ENCODE data around the gene KRT12. TPM values are rescaled to one million over a fixed set of nuclear protein-coding genes. Genes with fewer than 3 reads are reported as not detected.

KRT12 gene
- total and polyA plus RNA-seq, 2 of the 4 experiments (the other 2 are of a cell fraction): not detected

DNA sequence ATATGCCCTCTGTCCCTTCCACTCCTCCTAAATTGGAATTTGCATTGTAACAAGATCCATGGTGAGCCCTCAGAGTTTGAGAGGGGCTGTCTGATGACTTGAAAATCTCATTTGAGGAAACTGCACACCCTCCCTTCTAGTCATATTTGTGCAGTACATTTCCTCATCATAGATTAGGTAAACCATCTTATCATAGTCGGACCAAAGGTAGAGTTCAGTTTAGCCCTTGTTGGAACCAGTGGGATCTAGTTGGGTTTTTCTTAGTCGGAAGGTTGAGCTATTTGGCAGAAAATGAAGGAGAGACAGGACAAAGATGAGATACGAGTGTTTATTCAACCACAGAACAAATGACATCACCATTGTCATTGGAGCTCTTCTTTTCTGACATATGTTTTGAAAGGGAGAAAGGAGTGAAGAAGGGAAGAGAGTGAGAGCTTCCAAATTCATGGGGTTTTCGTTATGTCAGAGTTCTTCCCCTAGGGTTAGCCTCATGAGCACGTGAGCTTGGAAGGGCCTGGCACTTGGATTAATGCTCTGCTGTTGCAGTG, 33.9 kb upstream of the KRT12 start:
- Histone ChIP-seq H2AFZ (replicated peaks; ENCODE audit: low read length, poor library complexity) (no peak overlapping the region), H3K4ac (ENCODE audit: low read depth, low read length) (0 out of 2 replicates have a peak overlapping the region, but pooled peaks have one; percentile 1), H3K4me3 (ENCODE audit: insufficient read depth, low read depth, low read length) (no peak overlapping the region), H3K9me1 (ENCODE audit: insufficient read depth, low read length) (peaks cover 16% of the 10 kb centered on the region; the same call in 1 of the 2 replicates), H2AK5ac (ENCODE audit: low read depth, low read length) (peak overlapping the region; percentile 65; the same call in 1 of the 2 replicates), H3K27ac (ENCODE audit: insufficient read depth, low read length) (no peak overlapping the region), H2BK120ac (ENCODE audit: low read depth, low read length) (peak overlapping the region; percentile 46), H3K79me1 (ENCODE audit: low read depth in 1 of 2, low read length in 2 of 2) (no peaks in the 10 kb centered on the region), H3K23ac (ENCODE audit: low read depth, low read length) (0 out of 2 replicates have a peak overlapping the region, but pooled peaks have one; percentile 8), H3K18ac (ENCODE audit: low read depth, low read length) (0 out of 2 replicates have a peak overlapping the region, but pooled peaks have one; percentile 28), H4K20me1 (ENCODE audit: insufficient read depth, low read length) (no peaks in the 10 kb centered on the region), H3K9me3 (ENCODE audit: control insufficient read depth, insufficient read depth, low read length) (no peaks in the 10 kb centered on the region), H2AK9ac (replicated peaks; ENCODE audit: low read depth, low read length, poor library complexity) (no peak overlapping the region), H3K27me3 (ENCODE audit: control insufficient read depth, insufficient read depth, low read length) (no peaks in the 10 kb centered on the region), H3K4me1 (ENCODE audit: control insufficient read depth, insufficient read depth, low read length) (peaks cover 15% of the 10 kb centered on the region), H2BK20ac (ENCODE audit: low read depth, low read length) (peak overlapping the region; percentile 42), H3K4me2 (ENCODE audit: low read depth, low read length) (no peak overlapping the region), H3K36me3 (ENCODE audit: control insufficient read depth, insufficient read depth, low read length) (no peaks in the 10 kb centered on the region), H4K5ac (ENCODE audit: low read depth, low read length) (0 out of 2 replicates have a peak overlapping the region, but pooled peaks have one; percentile 31), H4K91ac (ENCODE audit: insufficient read depth, low read depth, low read length) (no peak overlapping the region; the same call in 1 of the 2 replicates), H2BK15ac (ENCODE audit: low read depth, low read length) (peak overlapping the region; percentile 38; the same call in 2 of the 3 replicates), H3K56ac (ENCODE audit: extremely low read depth, insufficient read depth, low read length) (no peak overlapping the region), H4K8ac (ENCODE audit: low read depth in 2 of 2, low read length in 2 of 2) (no peak overlapping the region), H3K9ac (ENCODE audit: low read depth, low read length) (no peak overlapping the region), H3K14ac (replicated peaks; ENCODE audit: low read depth, low read length) (no peak overlapping the region), H2BK5ac (ENCODE audit: low read depth, low read length, poor library complexity, severe bottlenecking) (no peak overlapping the region)
- no CpG with 5 or more reads among the region's 5 CpGs for WGBS, 2 experiments (ENCODE audit: extremely low coverage in 2 of 2, insufficient read length in 1 of 2)
- POLR2A ChIA-PET (ENCODE audit: unreplicated experiment): no interaction called here
- CTCF ChIA-PET: no interaction called here
- no peak for ATAC-seq (ENCODE audit: low read depth)
- DNase-seq: no peak
- dilution Hi-C loops (cut with HindIII; ENCODE audit: low sequenced_read_pairs, unreplicated experiment) (no loop called here), intact Hi-C loops (cut with micrococcal nuclease) (no loop called here), in situ Hi-C loops (cut with MboI; ENCODE audit: low sequenced_read_pairs) (loop anchor here (5.0 to 10.0 kb wide), 2 partner anchors 44 to 96 kb away; no protein-coding TSS in a partner anchor)
- no TSS peak for BruUV-seq (replicated peaks)
- no peak for TF ChIP-seq FOS (IDR thresholded peaks at IDR 0.05; ENCODE audit: low read depth, low read length)
- TF ChIP-seq RFX5 (IDR thresholded peaks at IDR 0.05; ENCODE audit: low read depth, low read length): no peak
- TF ChIP-seq RCOR1 (IDR thresholded peaks at IDR 0.05; ENCODE audit: insufficient replicate concordance, low read length): no peak
- TF ChIP-seq SMC3 (IDR thresholded peaks at IDR 0.05; ENCODE audit: low read depth, low read length): no peak
- TF ChIP-seq MXI1 (IDR thresholded peaks at IDR 0.05; ENCODE audit: borderline replicate concordance, low read depth, low read length): no peak
- TF ChIP-seq NFE2L2 (IDR thresholded peaks at IDR 0.05; ENCODE audit: low read depth, low read length): no peak
- TF ChIP-seq, protein P1, sequence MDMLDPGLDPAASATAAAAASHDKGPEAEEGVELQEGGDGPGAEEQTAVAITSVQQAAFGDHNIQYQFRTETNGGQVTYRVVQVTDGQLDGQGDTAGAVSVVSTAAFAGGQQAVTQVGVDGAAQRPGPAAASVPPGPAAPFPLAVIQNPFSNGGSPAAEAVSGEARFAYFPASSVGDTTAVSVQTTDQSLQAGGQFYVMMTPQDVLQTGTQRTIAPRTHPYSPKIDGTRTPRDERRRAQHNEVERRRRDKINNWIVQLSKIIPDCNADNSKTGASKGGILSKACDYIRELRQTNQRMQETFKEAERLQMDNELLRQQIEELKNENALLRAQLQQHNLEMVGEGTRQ (IDR thresholded peaks at IDR 0.05; ENCODE audit: low read depth, low read length): no peak
- TF ChIP-seq POLR2A (IDR thresholded peaks at IDR 0.05; ENCODE audit: low read depth, low read length): no peak
- no peak for TF ChIP-seq CHD1 (IDR thresholded peaks at IDR 0.05; ENCODE audit: low read depth, low read length)
- no peak for TF ChIP-seq RAD21 (IDR thresholded peaks at IDR 0.05; ENCODE audit: low read length)
- TF ChIP-seq CEBPB (IDR thresholded peaks at IDR 0.05; ENCODE audit: low read depth, low read length): no peak
- no peak for TF ChIP-seq BHLHE40 (IDR thresholded peaks at IDR 0.05; ENCODE audit: low read depth, low read length)
- TF ChIP-seq, protein P2, sequence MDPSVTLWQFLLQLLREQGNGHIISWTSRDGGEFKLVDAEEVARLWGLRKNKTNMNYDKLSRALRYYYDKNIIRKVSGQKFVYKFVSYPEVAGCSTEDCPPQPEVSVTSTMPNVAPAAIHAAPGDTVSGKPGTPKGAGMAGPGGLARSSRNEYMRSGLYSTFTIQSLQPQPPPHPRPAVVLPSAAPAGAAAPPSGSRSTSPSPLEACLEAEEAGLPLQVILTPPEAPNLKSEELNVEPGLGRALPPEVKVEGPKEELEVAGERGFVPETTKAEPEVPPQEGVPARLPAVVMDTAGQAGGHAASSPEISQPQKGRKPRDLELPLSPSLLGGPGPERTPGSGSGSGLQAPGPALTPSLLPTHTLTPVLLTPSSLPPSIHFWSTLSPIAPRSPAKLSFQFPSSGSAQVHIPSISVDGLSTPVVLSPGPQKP (IDR thresholded peaks at IDR 0.05; ENCODE audit: borderline replicate concordance, low read depth, low read length): no peak

Measured in IMR-90 (cell line).